ENCODE results near the gene SART1. TPM values are rescaled to one million over a fixed set of nuclear protein-coding genes. Genes with fewer than 3 reads are reported as not detected.

SART1 gene
- total RNA-seq, 4 donors from 2014 or later: 32.3 to 96.1 (median 39.7) TPM

GRCh38 chr11:65931773-65932557 is 29.6 kb upstream of the SART1 start:
- TF ChIP-seq POLR2A (IDR thresholded peaks at IDR 0.05) (no peak), EP300 (IDR thresholded peaks at IDR 0.05) (no peak), POLR2AphosphoS5 (IDR thresholded peaks at IDR 0.05) (no peak)
- TF ChIP-seq, protein P1, sequence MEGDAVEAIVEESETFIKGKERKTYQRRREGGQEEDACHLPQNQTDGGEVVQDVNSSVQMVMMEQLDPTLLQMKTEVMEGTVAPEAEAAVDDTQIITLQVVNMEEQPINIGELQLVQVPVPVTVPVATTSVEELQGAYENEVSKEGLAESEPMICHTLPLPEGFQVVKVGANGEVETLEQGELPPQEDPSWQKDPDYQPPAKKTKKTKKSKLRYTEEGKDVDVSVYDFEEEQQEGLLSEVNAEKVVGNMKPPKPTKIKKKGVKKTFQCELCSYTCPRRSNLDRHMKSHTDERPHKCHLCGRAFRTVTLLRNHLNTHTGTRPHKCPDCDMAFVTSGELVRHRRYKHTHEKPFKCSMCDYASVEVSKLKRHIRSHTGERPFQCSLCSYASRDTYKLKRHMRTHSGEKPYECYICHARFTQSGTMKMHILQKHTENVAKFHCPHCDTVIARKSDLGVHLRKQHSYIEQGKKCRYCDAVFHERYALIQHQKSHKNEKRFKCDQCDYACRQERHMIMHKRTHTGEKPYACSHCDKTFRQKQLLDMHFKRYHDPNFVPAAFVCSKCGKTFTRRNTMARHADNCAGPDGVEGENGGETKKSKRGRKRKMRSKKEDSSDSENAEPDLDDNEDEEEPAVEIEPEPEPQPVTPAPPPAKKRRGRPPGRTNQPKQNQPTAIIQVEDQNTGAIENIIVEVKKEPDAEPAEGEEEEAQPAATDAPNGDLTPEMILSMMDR (IDR thresholded peaks at IDR 0.05): no peak
- Histone ChIP-seq H3K4me3 (no peak overlapping the region), H3K27ac (no peak overlapping the region), H3K4me1 (no peaks in the 10 kb centered on the region), H3K27me3 (peaks cover 14% of the 10 kb centered on the region), H3K9me3 (no peaks in the 10 kb centered on the region), H3K36me3 (no peaks in the 10 kb centered on the region)
- no peak for ATAC-seq
- 43 to 51% methylated on average over 9 to 11 of the region's 13 CpGs for WGBS, 2 donors (ENCODE audit: low coverage in 1 of 2)

DNA sequence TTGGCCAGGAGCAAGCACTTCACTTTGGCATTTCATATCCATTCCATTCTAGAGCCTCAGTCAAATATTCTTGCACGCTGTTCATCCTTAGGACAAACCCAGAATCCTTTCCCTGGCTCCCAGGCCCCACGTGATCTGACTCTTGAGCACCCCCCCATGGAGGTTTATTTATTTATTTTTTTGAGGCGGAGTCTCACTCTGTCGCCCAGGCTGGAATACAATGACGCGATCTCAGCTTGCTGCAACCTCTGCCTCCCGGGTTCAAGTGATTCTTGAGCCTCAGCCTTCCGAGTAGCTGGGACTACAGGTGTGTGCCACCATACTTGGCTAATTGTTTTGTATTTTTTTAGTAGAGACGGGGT is 29.0 kb upstream of the SART1 start:
- Histone ChIP-seq H3K27me3 (peaks cover 15% of the 10 kb centered on the region), H3K4me1 (no peaks in the 10 kb centered on the region), H3K36me3 (no peaks in the 10 kb centered on the region), H3K4me3 (no peak overlapping the region), H3K27ac (no peak overlapping the region), H3K9me3 (no peaks in the 10 kb centered on the region)
- 22 to 100% methylated on average over 1 to 7 of the region's 9 CpGs for WGBS, 2 donors (ENCODE audit: low coverage in 1 of 2)
- ATAC-seq: no peak
- TF ChIP-seq EP300 (IDR thresholded peaks at IDR 0.05) (no peak), POLR2A (IDR thresholded peaks at IDR 0.05) (no peak), POLR2AphosphoS5 (IDR thresholded peaks at IDR 0.05) (no peak)
- TF ChIP-seq, protein P1 (IDR thresholded peaks at IDR 0.05): no peak

DNA sequence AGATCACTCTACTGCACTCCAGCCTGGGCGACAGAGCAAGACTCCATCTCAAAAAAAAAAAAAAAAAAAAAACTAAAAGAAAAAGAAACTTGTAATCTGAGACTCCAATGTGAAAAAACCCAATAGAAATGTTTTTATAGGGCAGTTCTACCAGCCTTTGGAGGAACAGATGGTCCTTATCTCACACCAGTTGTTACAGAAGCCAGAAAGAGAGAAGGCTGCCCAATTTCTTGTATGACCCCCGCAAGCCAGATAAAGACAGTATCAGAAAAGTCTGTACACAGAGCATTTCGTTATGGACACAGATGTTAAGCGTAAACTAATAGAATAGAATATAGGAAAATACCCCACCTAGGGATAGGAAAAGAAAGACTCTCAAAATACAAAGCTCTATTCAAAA is 27.5 kb upstream of the SART1 start:
- Histone ChIP-seq H3K9me3 (no peaks in the 10 kb centered on the region), H3K36me3 (no peaks in the 10 kb centered on the region), H3K27me3 (peaks cover 23% of the 10 kb centered on the region), H3K27ac (no peak overlapping the region), H3K4me1 (no peaks in the 10 kb centered on the region), H3K4me3 (no peak overlapping the region)
- no peak for TF ChIP-seq EP300 (IDR thresholded peaks at IDR 0.05)
- TF ChIP-seq, protein P1 (IDR thresholded peaks at IDR 0.05): no peak
- TF ChIP-seq POLR2AphosphoS5 (IDR thresholded peaks at IDR 0.05): no peak
- TF ChIP-seq POLR2A (IDR thresholded peaks at IDR 0.05): no peak
- no peak for ATAC-seq
- 38 to 64% methylated on average over 4 of the region's 4 CpGs for WGBS, 2 donors (ENCODE audit: low coverage in 1 of 2)

DNA sequence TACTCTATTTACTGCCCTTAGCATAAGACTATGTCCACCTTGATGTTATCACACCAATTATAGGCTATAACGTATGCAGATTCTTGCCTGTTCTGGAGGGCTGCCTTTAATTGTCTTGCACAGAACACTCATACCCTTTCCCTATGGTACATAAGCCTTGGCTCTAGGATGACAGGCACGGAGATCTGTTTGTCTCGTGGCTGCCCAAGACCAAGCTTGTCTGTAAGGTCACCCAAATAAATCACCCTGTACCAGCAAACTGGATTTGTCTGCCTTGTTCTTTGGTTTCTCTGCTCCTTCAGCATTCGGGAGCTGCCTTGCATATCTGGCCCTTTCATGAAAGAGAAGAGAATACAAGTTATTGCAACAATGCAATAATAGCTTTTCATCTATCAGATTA is 23.8 kb upstream of the SART1 start:
- no peaks in the 10 kb centered on the region for H3K4me1 ChIP-seq

More for the DNA sequence above, 23.8 kb upstream of the SART1 start:
- no peak for ATAC-seq
- TF ChIP-seq POLR2A (IDR thresholded peaks at IDR 0.05) (no peak), EP300 (IDR thresholded peaks at IDR 0.05) (no peak), POLR2AphosphoS5 (IDR thresholded peaks at IDR 0.05) (no peak)
- TF ChIP-seq, protein P1 (IDR thresholded peaks at IDR 0.05): no peak
- Histone ChIP-seq H3K27me3 (peaks cover 29% of the 10 kb centered on the region), H3K27ac (no peak overlapping the region), H3K36me3 (no peaks in the 10 kb centered on the region), H3K4me3 (no peak overlapping the region), H3K9me3 (no peaks in the 10 kb centered on the region)
- WGBS, 2 donors (ENCODE audit: low coverage in 1 of 2): 39 to 74% methylated on average over 2 to 4 of the region's 4 CpGs

Measured in gastroesophageal sphincter (tissue), 4 donors.